ENCODE results near the gene CELF2. TPM values are rescaled to one million over a fixed set of nuclear protein-coding genes. Genes with fewer than 3 reads are reported as not detected.

CELF2 gene
- total and polyA plus RNA-seq, 2 of the 4 experiments (the other 2 are of a cell fraction): 3.5 to 6.6 TPM

DNA sequence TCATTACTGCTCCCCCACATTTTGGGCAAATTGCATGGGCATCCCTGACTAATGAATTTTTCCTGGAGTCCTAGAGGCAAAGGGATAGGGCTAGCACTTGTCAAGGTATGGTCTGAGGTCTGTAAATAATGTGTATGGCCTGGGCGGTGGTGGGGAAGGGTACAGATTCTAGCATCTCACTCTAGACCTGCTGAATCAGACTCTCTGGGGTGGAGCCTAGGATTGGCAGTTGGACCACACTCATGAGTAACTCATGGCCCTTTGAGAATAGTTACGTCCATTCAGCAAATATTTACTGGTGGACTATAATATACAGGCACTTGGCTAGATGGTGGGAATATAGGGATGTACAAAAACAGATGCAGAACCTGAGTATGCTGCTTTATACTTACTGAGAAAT is 118.0 kb downstream of the CELF2 start:
- in situ Hi-C loops (cut with MboI; ENCODE audit: low sequenced_read_pairs): no loop called here
- Histone ChIP-seq H2BK5ac (ENCODE audit: low read depth, low read length, poor library complexity, severe bottlenecking) (no peak overlapping the region), H3K27ac (ENCODE audit: insufficient read depth, low read length) (no peak overlapping the region), H3K23ac (ENCODE audit: low read depth, low read length) (no peak overlapping the region), H2BK20ac (ENCODE audit: low read depth, low read length) (no peak overlapping the region), H3K4me1 (ENCODE audit: control insufficient read depth, insufficient read depth, low read length) (no peaks in the 10 kb centered on the region), H4K91ac (ENCODE audit: insufficient read depth, low read depth, low read length) (no peak overlapping the region), H3K36me3 (ENCODE audit: control insufficient read depth, insufficient read depth, low read length) (no peaks in the 10 kb centered on the region), H4K20me1 (ENCODE audit: insufficient read depth, low read length) (no peaks in the 10 kb centered on the region), H4K8ac (ENCODE audit: low read depth in 2 of 2, low read length in 2 of 2) (no peak overlapping the region), H3K9me3 (ENCODE audit: control insufficient read depth, insufficient read depth, low read length) (no peaks in the 10 kb centered on the region; the same call in 1 of the 2 replicates), H3K18ac (ENCODE audit: low read depth, low read length) (no peak overlapping the region), H3K14ac (replicated peaks; ENCODE audit: low read depth, low read length) (no peak overlapping the region), H3K4me2 (ENCODE audit: low read depth, low read length) (no peak overlapping the region), H3K9ac (ENCODE audit: low read depth, low read length) (no peak overlapping the region), H3K4me3 (ENCODE audit: insufficient read depth, low read depth, low read length) (no peak overlapping the region), H4K5ac (ENCODE audit: low read depth, low read length) (no peak overlapping the region), H2BK120ac (ENCODE audit: low read depth, low read length) (no peak overlapping the region), H3K27me3 (ENCODE audit: control insufficient read depth, insufficient read depth, low read length) (no peaks in the 10 kb centered on the region), H2AK5ac (ENCODE audit: low read depth, low read length) (no peak overlapping the region), H3K9me1 (ENCODE audit: insufficient read depth, low read length) (no peaks in the 10 kb centered on the region), H2AFZ (replicated peaks; ENCODE audit: low read length, poor library complexity) (no peak overlapping the region), H3K4ac (ENCODE audit: low read depth, low read length) (no peak overlapping the region), H3K56ac (ENCODE audit: extremely low read depth, insufficient read depth, low read length) (no peak overlapping the region), H2AK9ac (replicated peaks; ENCODE audit: low read depth, low read length, poor library complexity) (no peak overlapping the region), H3K79me1 (ENCODE audit: low read depth in 1 of 2, low read length in 2 of 2) (no peaks in the 10 kb centered on the region), H2BK15ac (ENCODE audit: low read depth, low read length) (no peak overlapping the region)
- dilution Hi-C loops (cut with HindIII; ENCODE audit: low sequenced_read_pairs, unreplicated experiment): no loop called here
- ChIA-PET CTCF (no interaction called here), POLR2A (ENCODE audit: unreplicated experiment) (interaction anchor here (0.5 kb wide), 1 partner anchor 29 kb away, joined by 14 read pairs; no protein-coding TSS in a partner anchor)
- DNase-seq: no peak
- no CpG with 5 or more reads among the region's 2 CpGs for WGBS, 2 experiments (ENCODE audit: extremely low coverage in 2 of 2, insufficient read length in 1 of 2)
- no peak for ATAC-seq (ENCODE audit: low read depth)
- TF ChIP-seq, protein P1, sequence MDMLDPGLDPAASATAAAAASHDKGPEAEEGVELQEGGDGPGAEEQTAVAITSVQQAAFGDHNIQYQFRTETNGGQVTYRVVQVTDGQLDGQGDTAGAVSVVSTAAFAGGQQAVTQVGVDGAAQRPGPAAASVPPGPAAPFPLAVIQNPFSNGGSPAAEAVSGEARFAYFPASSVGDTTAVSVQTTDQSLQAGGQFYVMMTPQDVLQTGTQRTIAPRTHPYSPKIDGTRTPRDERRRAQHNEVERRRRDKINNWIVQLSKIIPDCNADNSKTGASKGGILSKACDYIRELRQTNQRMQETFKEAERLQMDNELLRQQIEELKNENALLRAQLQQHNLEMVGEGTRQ (IDR thresholded peaks at IDR 0.05; ENCODE audit: low read depth, low read length): no peak
- TF ChIP-seq MXI1 (IDR thresholded peaks at IDR 0.05; ENCODE audit: borderline replicate concordance, low read depth, low read length) (no peak), MAZ (IDR thresholded peaks at IDR 0.05; ENCODE audit: borderline replicate concordance, low read depth, low read length) (no peak), SMC3 (IDR thresholded peaks at IDR 0.05; ENCODE audit: low read depth, low read length) (no peak), RAD21 (IDR thresholded peaks at IDR 0.05; ENCODE audit: low read length) (no peak), NFE2L2 (IDR thresholded peaks at IDR 0.05; ENCODE audit: low read depth, low read length) (no peak), FOS (IDR thresholded peaks at IDR 0.05; ENCODE audit: low read depth, low read length) (no peak), POLR2A (IDR thresholded peaks at IDR 0.05; ENCODE audit: low read depth, low read length) (no peak), BHLHE40 (IDR thresholded peaks at IDR 0.05; ENCODE audit: low read depth, low read length) (no peak)
- intact Hi-C loops (cut with micrococcal nuclease): no loop called here
- BruUV-seq (replicated peaks): no TSS peak
